Stimulated activated CD8-positive, alpha-beta memory T cell treated with anti-CD3 and anti-CD28 coated beads, Interleukin-7, amount 100 ng/mL, for 48 hours (primary cell): ENCODE measurements around the gene LRCH1.

Experiments used
- DNase-seq, 2 donors: peaks; one replicate each; pipeline ENCODE4 v3.0.0-alpha.2; 2020; ENCODE audit warnings: low read depth in 1 of 2; ENCODE audit errors: extremely low read depth in 1 of 2

LRCH1 gene

DNA sequence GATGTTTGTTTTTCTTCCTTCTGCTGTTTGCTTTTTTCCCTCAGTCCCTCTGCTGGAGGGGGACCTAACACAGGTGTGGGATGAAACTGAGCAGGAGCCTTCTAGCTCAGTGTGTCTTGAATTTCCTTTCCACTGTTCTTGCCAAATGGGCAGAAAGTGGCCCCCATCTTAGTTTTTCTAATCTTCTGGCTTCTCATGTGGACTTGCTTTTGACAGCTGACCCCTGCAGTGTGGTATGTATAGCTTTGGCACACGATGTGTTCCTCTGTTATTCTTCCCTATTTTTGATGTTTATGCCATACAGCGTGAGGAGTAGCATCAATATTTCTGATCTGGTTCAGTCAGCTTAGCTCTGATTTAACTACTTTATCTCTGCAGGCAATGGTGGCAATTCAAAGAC is 8.3 kb downstream of the LRCH1 start:
- no peak for DNase-seq

GRCh38 chr13:46561691-46562090 is 8.7 kb downstream of the LRCH1 start:
- DNase-seq, result no peak

DNA sequence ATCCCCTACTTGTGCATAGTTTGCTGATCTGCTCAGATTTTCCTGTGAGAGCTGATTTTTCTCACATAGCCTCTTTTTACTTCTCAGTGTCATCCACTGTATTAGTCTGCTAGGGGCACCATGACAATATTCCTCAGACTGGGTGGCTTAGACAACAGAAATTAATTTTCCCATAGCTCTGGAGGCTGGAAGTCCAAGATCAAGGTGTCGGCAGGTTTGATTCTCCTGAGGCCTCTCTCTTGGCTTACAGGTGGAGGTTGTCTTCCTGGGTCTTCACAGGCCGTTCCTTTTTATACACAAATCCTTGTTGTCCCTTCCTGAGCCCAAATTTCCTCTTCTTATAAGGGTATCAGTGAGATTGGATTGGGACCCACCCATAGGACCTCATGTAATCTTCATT is 9.2 kb downstream of the LRCH1 start:
- DNase-seq, result no peak

DNA sequence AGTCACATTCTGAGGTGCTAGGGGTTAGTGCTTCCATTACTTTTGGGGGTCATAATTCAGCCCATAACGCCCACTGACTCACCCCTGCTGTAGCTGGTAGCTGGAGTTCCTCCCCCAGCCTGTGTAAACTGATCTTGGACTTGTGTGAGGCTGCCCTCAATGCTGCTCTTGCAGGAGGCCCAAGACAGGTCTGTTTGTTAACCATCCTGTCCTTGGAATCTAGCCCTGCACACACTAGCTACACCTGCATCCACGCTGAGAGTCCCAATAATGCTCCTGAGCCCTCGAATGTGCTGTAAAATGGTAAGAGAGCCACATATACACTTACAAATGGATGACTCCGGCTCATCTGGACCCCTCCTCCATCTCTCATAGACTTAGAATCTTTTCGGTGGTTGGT is 9.6 kb downstream of the LRCH1 start:
- DNase-seq, result no peak

DNA sequence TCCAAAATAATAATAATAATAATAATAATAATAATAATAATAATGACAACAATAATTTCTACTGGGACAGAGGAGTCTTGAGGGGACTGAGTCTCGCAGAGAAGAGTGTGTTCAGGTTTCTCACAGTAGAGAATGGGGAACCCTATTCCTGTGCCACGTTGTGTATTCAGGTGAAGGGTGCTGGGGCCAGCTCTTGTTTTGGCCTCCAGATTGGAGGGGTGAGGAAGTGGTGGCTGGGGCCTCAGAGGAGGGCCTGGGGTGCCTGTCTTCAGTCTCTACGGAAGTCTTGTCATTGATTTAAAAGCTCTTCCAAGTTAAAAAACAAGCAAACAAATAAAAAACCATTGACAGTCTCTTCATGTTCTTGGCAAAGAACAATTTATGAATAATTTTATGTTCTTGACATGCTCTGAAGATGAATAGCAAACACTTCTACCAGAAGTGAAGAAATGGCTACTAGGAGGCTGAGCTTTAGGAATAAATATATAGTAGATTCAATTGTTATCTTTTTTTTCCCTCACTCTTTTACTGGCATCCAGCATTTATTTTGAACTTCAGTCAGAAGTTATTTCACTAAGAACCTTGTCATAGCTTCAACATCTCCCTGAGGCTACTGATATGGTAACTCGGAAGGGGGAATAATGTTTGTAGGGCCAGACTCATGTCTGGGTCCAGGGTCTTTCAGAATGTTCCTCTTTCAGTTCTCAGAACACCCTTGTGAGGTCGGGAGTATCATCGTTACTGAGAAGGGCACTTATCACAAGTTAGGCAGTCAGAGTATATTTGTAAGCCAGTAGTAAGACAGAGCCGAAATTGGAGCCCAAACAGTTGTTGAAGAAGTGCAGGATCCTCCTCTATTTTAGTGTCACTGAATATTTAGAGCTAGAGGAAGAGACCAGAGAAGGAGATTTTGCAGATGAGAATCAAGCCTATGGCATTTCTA is 13.1 kb downstream of the LRCH1 start:
- DNase-seq, result no peak

- DNase-seq, result no peak
Measured at GRCh38 chr13:46567671-46568070, 14.7 kb downstream of the LRCH1 start.

- no peak for DNase-seq
Measured at GRCh38 chr13:46569456-46569855, 16.5 kb downstream of the LRCH1 start.

GRCh38 chr13:46570273-46570672 is 17.3 kb downstream of the LRCH1 start:
- DNase-seq, result no peak

DNA sequence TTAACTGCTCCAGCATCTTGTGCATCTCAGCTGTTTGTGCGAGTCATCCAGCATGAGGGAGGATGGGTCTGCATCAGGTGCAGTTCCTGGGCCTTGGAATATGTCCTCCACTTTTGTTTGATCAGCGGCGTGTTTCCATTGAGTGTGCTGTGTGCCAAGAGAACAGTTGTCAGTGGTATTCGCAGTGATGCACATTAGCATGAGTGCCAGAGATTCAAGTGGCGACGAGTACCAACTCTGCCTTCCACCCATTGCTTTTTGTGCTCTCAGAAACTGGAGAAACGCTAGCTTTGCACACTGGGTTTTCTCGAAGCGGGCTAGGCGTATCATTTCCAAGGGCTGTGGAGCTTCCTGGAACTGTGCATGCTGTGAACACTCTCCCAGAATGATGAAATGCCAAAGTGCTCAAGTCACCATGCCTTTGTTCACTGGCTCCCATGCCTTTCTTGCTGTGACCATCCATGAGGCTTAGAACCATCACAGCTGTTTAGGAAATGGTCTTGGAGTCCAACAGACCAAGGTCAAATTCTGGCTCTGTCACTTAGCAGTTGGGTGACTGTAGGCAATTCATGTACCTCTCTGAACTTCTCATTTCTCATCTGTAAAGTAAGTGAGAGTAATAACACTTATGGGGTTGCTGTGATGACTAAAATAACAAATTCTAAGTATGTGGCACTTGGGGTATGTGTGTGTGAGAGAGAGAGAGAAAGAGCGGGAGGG is 18.4 kb downstream of the LRCH1 start:
- DNase-seq, result no peak

DNA sequence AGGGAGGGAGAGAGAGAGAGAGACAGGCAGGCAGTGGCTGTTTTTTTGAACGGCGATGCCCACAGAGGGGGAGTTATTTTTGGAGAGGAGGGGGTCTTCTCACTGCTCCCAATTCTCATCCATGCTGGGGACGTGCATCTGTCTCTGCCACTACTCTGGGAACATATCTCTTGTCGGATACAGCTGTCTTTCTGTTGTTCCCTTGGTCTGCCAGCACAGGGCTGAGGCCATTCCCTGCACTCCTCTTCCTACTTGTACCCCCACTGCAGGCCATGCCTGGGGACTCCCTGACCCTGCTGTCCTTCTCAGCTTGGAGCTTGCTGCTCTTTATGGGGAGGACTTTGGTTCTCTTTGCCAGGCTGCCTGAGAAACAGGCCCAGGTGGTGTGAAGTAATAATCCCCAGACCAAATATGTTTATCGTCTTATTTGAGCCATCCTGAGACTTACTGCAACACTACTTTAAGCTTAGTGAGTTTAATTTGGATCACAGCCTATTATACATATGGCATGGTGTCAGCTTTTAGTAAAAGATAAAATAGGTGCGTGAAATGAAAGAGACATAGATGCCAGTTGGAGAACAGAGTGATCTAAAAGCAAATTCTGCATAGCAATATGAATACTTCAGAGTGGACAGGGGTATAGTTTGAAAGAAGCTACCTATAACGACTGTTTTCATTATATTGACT is 19.1 kb downstream of the LRCH1 start:
- DNase-seq, result no peak

DNA sequence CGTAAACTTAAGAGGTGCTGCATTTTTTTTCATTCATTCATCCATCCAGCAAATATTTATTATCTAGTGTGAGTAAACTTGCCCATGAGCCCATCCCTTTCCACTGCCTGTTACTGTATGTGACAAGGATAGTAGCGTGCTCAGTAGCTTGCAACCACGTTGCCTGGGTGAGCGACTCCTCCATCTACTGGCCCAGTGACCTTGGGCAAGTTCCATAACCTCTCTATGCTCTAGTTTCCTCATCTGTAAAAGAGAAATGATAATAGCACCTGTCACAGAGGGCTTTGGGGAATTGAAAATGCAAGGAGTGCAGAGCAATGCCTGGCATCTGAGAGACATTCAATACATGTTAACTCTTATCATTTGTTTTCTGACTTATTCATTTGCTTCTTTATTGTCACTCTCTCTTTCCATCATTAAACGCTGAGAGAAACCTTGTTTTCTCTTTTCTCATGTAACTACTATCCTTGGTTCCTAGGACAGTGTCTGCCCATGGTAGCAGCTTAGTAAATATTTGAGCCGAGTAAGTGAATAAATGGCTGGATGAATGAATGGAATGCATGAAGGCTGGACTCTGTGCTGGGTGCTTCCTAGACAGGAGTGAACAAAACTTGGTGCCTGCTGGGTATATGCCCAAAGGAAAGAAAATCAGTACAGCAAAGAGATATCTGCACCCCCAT is 19.9 kb downstream of the LRCH1 start:
- no peak for DNase-seq

DNA sequence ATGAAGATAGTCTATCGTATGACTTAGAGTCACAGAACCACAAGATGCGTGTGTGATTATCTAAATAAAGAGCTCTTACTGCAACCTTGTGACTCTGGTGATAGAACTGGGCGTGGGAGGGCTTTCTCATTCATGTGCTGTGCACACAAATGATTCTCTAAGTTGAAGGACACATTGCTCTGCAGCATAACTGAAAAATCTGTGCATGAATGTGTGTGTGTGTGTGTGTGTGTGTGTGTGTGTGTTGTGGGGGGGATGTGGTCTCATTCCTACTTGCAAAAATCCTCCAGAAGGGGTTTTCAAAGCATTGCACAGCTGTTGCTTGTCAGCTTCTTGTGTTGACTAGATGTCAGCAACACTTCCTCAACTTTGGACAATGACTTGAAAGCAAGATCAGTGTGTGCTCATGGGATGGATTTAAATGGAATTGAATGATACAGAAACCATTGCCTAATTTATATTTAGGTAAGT is 22.4 kb downstream of the LRCH1 start:
- no peak for DNase-seq

DNA sequence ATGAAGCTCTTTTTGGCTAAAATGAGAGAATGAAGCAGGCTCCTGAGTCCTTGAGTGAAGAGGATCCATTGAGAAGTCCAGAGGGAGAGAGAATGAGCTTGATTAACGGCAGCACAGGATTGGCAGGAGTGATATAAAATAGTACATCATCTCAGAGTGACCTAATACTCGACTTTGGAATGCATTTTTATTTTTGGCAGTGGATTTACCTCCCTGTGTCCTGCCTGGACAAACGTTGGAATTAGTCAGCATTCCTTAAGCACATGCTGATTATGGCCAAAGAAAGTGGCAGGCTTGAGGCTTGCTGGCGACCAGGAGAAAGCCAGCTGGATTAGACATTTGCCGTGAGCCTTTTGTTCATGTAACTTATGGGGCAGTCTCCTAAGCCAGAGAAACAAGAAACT is 22.9 kb downstream of the LRCH1 start:
- no peak for DNase-seq

DNA sequence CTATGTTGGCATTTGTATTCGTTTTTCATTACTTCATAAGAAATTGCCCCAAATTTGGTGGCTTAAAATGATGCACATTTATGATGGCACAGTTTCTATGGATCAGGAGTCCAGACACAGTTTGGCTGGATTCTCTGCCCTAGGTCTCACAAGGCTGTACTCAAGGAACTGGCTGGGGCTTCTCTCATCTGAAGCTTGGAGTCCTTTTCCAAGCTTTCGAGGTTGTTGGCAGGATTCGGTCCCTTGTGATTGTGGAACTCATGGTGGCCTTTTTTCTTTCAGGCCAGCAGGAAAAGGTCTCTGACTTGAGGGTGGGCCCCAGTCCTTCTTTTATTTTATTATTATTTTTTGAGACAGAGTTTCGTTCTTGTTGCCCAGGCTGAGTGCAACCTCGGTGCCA is 23.8 kb downstream of the LRCH1 start:
- no peak for DNase-seq

- no peak for DNase-seq
Measured at GRCh38 chr13:46577696-46578589, 25.0 kb downstream of the LRCH1 start.

GRCh38 chr13:46578590-46578975 is 25.6 kb downstream of the LRCH1 start:
- DNase-seq, result no peak

DNA sequence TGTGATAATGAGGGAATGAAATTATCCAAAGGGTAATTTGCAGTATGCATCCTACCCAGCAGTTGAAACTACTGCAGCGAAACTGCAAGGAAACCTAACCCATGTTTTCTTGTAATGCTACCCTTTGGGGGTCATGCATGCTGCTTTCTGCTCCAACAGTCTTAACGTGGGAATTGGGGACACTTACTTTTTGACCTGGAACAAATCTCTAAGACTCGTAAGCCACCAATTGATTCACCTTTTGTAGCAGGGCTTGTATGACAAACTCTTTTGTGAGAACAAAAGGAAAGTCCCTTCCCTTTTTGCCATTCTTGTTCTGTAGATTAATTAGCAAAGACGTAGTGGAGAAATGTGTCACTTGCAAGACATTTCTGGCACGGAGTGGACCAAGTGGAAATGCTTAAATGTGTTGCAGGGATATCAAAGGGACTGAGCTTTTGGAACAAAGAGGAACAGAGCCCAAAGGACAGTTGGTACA is 27.4 kb downstream of the LRCH1 start:
- DNase-seq, result no peak

DNA sequence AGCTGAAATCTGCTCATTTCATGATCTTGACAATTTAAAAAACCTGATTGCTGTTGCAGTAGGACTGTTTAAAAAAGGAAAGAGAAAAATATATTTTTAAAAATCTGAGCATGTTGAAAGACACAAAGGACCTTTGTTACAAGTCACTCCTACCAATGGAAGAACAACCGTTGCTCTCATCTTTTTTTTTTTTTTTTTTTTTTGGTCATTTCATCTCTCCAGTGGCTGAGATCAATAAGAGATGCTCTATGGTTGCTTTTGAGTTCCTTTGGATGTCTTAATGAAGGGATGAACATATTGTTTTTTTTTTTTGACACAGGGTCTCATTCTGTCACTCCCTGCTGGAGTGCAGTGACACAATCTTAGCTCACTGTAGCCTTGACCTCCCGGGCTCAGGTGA is 29.2 kb downstream of the LRCH1 start:
- DNase-seq, result no peak

DNA sequence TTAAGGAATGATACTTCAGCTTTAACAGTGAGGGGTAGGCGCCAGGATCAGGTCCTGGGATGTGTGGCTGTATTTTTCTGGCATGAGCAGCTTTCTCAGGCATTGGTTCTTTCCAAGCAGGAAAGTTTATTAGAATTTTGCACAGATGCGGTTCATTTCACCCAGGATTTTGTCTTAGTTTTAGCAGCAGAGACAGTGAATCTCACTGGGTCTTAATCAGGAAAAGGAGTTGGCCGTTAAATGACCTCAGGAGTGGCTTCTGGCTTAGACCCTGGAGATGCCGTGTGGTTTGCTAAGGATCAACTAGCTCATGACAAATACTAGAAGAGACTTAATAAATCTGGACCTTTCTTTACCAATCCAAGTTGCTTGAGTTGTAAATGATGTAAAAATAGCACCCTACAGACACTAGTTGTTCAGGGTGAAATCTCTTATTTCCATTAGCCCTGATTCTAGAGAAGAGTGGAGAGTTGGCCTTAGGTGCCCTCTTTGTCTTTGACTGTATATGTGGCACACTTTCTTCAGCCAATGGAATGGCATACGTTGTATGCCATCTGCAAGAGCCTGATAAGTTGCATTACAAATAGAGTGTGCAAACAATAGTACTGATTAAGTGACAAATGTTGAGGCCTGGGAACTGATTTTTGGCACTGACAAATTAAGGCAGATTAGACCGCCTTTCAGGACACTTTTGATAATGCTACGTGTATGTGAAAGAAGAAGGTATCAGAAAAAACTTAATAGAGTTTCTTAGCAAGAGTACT is 34.0 kb downstream of the LRCH1 start:
- no peak for DNase-seq
